Activated T-helper 9 cell treated with anti-CD3 and anti-CD28 coated beads, Interleukin-2, amount 50 U/mL, for 16 hours (primary cell): ENCODE results near the gene NIPAL3.
A peak's percentile ranks its signal among the peaks of the same experiment; 100 is the strongest.

Experiments used
- DNase-seq: peaks from one replicate; pipeline ENCODE4 v3.0.0-alpha.2; 2020; ENCODE audit warnings: low read depth

Gene NIPAL3

DNA sequence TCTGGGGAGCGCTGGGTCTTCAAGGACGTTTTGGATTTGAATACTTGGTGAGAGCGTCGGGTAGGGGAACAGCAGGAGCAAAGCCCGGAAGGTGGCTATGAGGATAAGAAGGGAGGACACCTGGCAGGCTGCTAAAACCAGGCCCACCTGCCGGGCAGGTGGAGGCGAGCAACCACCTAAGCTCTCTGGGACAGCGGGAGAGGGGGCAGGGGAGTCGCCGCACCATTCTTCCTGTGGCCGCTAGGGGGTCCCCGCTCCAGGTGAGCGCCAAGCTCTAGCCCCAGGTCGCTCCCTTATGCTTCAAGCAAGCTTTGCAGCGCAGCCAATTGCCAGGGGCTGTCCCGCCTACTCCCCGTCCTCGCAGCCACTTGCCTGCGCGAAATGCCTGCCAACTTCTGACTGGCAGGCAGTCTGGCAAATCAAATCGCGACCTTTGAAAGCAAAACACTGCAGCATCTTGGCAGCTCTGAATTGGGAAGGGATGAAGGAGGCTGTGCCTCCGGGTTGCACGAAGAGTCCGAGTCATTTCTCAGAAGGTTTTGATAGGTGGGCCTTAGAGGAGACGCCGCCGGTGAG, at the start of gene NIPAL3:
Gene NIPAL3, plus strand, starts transcription at position 469 of the 576 bp plus-strand sequence. CDS start 3,746 bp downstream, outside the sequence.
- peak; percentile 96 for DNase-seq

DNA sequence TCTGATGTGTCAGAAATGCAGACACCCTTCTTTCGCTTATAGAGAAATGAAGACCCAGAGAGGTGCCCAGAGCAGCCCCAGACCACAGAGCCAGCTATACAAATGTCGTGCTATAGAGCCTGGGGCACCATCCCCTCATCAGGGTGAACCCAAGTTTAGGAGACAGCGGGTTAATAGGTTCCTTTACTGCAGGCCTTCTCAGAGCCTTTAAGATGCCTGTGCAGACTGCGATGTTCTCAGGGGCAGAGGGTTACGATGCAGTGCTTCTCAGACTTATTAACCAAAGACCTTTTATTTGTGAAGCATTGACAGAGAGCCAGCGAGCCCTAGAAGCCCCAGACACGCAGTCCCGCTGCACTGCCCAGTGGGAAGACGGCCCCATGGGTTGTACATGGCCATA, 48.9 kb upstream of the NIPAL3 start:
- DNase-seq, result no peak

DNA sequence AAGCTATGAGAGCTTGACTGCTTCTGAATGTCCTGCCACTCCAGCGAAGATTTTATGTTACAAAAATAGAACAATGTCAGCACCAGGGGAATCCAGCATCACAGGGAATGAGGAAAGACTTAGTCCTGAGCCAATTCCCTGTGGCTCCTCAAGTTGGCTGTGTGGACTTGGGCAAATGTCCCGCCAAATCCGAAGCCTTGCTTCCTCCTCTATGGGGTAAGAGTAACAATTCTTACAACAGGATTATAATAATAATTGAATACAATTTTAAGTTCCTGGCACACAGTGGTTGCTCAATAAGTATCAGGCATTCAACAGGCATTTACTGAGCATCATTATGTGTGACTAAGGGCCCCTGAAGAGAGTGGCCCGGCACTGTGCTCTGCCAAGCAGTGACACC, 46.4 kb upstream of the NIPAL3 start:
- no peak for DNase-seq

DNA sequence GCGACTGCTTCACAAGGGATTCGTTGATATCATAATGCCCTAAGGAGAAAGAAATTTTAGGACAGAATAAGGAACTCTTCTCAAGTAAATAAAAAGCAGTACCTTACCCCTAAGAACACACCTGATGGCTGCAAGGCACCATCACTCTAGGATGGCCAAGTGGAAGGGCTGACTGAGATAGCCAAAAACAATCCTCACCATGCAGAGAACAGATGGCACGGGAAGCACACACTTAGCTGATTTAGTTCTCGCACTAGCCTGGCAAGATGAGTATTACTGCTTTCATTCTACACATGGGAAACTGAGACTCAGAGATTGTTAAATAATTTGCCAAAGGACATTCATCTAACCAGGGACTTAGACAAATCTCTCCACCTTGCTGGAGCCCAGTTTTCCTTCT, 45.8 kb upstream of the NIPAL3 start:
- no peak for DNase-seq

DNA sequence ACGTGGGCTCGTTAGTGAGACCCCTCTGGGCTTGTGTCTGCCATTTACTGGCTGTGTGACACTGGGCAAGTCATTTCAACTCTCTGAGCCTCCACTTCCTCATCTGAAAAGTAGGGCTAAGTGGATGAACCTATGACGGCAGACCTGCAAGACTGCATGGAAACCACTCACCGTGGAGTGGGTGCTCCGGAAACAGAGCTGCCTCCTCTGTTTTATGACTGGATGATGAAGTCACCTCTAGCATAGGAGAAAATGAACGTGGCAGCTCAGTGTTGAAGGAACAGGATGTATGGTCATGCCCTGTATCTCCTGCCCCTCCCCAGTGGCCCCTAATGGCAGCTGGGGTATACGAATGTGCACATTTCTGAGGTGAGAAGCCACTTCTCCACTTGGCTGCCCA, 42.6 kb upstream of the NIPAL3 start:
- no peak for DNase-seq

DNA sequence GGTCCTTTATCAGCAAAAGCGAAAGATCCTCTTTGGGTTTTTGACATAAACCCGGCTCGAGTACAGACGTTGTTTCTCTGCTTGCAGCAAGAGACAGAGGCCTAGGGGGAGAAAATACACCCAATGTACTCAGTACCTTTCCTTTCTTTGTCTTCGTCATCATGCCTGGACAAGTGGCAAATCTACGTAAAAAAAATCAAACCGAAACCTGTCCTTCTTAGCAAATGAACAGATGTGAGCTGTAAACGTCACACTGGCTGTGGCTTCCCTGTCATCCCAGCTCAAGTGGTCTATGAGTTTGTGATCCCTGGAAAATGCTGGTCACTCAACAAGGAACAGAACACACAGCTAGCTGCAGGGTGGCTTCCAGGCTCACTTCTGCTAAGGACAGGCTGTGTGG, 41.9 kb upstream of the NIPAL3 start:
- DNase-seq, result no peak

DNA sequence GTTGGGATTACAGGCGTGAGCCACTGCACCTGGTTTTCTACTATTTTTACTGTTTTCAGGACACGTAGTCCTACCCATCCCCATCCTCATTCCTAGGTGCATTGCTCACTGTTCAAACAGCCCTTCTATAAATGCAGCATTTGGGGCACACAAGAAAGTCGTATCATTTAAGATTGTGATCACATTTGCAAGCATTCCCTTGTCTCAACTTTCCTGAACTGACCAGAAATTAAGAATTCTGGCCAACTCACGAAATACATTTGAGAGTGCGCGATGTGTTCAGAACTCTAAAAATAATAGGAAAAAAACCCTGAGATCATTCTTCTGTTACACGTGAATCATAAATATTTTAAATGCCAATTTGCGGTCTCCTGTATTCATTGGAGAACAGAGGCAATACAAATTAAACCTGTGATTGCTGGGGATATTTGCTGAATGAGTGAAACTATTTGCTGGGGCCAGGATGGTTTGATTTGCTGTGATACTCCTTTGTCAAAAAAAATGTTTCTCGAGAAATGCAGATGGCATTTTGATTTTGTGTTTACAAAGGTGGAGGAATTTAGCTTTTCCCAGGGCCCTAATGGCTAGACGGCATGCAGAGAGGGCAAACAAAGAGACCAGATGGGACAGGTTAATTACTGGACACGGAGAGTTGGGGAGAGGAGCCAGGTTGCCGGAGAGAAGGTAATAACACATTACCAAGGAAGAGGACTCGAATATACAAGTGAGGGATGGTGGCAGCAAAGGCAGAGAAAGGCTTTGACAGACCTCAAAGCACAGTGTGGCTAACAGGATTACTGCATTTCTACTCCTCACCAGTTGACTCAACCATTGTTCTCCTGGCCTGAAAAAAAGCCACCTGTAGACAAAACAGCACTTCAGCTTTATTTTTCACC, 40.5 kb upstream of the NIPAL3 start:
- DNase-seq, result no peak

DNA sequence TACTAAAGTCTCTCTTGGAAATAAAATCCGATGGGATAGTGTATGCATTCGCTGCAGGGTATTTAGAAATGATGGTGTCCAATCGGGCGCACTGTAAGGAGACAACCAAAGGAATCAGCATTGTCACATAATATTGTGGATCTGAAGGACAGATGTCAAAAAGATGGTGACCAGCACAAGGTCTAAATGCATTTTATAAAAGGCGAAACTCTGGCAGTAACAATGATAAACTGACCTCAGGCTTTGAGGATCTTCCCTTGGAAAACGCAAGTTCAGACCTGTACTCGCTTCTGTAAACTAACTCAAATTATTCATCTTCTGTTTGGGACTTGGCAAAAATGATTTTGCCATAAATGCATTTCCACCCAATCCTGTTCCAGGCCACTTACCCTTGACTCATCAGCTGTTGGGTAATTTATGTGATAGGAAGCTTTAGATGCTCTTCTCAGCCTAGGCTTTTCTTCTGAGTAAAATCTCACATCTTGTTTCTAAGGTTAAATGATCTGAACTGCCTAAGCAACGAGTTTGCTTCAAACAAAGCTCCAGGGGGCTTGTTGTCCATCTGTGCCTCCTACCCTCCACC, 35.8 kb upstream of the NIPAL3 start:
- DNase-seq, result no peak

DNA sequence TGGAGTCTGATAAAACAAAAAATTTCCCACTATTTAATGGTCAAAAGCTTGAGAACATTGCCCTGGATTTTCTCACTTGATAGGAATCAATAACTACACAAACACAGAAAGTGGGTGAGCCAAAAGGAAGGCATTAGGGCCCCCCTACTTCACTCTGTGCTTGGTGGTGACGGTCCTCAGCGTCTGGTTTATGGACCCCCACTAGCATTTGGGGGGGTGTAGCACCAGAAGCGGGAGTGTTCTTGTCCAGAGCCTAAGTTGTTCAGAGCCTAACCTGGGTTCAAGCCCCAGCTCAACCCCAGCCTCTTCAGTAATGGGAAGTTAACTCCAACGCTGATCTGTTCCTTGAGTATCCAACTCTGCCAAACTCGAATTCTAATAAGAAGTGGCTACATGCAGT, 35.1 kb upstream of the NIPAL3 start:
- DNase-seq, result no peak

DNA sequence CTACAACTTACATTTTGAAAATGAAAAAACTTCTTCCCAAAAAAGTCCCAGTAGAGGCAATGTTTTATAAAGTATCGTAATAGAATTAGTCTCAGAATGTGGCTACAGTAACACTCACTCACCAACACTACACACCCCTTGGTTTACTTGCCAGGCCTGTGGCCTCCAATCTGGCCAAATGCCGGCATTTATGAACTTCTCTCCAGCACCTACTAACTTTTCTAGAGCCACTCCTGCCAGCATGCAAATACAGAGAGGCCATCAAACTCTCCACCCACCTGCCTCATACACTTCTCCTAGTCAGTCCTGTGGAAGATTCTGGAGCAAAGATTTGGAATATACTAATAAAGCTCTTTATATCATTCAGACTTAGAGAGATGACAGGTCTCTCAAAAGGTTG, 34.3 kb upstream of the NIPAL3 start:
- no peak for DNase-seq

DNA sequence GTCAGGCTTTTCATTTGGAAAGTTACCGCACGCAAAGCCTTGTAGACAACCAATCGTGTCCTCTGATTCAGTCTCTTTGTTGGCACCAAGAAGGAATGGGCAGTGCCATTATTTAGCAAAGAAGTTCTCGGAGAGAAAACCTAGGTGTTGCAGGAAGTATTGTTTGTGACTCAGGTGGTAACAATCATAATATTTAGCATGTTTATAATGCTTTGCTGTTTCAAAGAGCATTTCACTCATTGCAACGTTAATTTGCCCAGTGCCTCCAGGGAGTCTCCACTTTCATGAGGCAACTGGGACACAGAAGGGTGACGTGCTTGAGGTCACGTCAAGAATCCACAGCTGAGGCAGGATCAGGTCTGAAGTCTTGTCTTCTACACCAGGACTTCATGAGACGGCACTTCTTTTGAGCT, 33.4 kb upstream of the NIPAL3 start:
- no peak for DNase-seq

DNA sequence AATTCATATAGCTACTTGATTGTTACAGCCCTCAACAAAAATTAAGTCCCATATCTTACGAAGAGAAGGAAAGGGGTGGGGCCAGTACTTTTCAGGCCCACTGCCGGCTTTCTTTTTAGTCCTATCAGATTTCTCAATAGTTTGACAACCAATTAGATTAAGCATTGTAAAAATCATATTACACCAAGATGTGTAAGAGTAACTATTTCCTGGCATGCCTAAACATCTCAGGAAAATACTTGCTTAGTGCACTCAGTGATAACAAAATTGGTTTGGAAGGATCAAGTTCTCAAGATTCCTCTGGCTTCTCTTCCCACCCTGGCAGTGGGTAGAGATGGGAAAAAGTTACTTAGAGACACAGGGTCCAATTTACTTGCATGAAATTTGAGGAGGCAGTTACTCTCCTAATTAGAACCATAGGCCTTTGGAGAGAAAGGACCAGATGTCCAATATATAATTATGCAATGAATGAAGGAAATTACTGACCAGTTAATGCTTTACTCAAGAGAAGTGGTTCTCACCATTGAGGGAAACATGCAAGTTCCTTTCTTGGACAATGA, 32.1 kb upstream of the NIPAL3 start:
- no peak for DNase-seq

DNA sequence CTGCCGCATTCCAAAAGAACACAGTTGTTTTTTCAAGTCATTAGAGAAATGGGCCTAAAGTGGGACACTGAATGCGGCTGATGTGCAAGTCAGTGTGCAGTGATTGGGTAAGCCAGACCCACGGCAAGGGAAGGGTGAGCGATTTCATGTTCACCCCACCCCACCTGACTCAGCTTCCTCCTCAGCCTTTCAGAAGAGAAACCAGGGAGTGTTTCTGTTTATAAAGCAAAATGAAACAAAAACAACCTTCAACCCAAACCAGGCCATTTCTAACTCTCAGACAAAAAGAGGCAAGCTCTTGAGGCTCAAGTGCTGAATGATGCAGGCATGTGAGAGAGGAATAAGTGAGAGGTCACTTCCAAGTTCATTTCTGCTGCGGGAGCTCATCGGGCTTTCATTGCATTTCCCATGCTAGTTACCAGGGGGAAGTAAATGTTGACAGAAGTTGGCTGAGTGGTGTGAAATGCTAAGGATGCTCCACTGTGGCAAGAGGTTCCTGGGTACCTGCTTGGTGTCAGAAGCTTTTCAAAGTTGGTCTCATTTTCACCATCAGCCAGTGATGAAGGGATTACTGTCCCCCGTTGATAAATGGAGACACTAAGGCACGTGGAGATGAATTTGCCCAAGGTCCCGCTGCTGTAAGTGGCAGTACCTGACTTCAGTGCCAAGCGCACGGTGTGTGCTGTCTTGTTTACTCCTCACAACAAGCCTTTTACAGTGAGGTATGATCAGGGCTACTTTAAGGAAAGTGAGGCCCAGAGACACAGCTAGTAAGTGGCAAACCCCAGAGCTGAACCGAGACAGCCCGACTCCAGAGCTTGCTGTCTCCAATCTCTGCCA, 31.1 kb upstream of the NIPAL3 start:
- DNase-seq, result peak; percentile 55

DNA sequence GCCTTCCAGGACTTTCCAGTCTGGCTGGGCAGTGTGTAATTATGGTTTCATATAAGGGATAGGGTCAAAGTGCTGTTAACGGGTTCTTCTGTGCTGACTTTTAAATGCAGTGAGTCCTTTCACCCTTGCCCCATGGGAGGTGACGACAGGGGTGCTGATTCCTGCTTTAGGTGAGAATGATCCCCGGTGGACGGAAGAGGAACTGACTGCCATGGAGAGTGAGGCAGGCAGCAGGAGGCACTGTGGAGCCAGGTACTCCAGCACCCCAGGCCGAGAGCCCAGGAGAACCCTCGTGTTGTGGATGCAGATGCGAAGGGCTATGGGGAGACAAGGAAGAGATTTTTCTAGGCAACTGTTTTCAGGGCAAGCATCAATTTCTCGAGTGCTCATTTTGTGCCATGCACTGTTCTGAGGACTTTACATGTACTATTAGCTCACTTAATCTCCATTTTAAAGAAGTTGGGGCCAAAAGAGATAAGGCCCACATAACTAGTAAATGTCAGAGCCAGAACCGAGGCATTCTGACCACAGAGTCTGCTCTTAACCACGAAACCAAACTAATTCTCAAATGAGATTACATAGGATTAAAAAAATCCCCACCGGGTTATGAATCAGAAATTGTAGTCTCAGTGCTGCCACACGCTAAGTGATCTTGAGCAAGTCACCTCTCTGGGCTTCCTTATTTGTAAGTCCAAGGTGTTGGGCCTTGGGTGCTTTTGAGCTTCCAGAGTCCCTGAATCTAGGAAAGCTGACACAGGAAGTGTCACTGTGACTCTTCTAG, 30.3 kb upstream of the NIPAL3 start:
- DNase-seq, result no peak

DNA sequence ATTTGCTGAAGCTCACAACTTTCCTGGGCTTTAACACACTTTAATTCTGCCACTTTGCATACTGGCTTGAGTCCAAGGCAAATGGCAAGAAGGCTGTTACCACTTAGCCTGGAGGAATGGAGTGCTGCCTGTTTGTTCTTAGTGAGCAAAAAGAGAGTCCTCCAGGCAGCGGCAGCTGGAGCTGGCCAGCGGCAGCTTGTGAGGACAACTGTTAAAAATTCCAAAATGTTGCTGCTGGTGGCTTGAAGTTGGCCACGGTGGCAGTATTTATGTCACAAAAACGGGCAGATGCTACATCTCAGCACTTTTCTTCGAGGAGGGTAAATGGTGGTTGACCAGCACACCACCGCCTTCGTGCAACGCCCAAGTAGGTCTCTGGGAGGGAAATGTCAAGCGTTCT, 29.4 kb upstream of the NIPAL3 start:
- no peak for DNase-seq

DNA sequence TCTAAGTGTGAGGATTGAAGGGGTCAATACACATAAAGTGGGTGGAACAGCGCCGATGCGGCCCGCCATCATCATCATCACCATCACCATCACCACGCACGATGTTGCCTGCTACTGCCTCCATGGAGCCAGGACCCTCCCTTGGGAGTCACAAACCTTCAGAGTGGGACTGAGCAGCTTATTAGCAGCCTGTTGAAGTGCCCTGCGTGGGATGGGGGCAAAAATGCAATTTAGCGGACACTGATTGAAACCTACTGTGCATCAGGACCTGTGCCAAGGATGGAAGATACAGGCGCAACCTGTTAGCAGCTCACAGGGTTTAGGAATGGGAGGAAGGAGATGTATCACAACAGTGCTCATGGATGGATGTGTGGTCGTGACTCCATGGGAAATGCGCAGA, 28.7 kb upstream of the NIPAL3 start:
- no peak for DNase-seq

DNA sequence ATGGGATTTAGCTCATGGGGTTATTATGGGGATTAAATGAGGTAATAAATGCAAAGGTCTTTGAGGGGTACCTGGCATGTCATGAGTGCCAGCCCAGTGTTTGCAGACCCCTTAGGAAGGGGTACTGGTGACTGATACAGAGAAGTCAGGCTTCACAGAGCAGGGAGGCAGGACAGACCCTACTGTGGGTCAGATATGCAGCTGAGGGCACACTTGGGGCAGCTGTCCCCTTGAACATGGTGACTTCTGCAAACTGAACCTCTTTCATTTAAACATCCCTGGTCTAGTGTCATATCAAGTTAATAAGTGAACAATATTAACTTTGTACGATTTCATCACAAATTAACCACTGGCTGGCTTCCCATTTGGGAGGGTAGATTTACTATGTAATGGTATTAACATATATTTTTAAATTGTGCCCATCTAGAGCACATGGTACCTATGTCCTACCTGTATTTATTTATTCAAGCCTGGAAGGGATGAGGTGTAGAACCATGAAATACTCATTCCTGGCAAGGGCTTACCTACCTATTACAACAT, 27.9 kb upstream of the NIPAL3 start:
- no peak for DNase-seq

DNA sequence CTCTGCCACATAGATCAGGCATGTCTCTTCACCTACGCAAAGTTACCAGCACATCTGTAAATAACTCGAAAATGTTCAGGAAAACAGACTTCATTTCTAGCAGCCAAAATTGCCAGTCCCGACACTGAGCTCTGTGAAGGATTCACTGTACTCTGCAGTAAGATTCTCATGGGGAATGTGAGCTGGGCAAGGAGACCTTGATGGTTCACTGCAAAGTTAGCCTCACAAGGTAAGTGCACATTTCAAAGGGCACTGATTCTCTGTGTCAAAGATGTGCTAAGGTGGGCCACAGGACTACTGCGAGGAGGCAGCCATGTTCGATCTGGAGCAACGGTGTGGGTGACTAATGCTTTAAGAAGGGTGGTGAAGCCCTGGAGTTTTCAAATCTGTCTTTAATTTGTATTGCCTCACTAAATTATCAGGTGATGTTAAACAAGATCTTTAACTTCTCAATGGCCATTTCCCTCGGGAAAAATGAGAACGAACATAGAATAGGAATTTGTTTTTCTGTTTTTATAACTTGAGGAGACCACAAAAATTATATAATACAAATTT, 27.2 kb upstream of the NIPAL3 start:
- no peak for DNase-seq

DNA sequence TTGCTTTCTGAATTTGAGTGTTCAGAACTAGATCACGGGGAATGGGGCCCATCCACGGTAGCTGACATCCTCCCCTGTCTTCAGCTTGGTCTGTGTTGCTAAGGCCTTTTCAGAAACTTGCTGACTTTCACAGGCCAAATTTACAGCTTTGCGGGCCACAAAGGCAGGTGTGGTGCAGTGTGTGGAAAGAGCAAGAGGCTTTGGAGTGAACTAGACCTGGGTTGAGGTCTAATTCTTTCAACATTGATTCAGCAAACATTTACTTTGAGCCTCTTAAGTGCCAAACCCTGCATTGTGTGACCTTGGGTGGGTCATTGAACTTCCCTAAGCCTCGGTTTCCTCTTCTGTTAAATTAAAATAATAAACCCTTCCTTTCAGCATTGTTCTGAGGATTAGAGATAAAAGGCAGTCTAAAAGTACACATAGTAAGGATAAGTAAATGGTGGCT, 26.3 kb upstream of the NIPAL3 start:
- no peak for DNase-seq

DNA sequence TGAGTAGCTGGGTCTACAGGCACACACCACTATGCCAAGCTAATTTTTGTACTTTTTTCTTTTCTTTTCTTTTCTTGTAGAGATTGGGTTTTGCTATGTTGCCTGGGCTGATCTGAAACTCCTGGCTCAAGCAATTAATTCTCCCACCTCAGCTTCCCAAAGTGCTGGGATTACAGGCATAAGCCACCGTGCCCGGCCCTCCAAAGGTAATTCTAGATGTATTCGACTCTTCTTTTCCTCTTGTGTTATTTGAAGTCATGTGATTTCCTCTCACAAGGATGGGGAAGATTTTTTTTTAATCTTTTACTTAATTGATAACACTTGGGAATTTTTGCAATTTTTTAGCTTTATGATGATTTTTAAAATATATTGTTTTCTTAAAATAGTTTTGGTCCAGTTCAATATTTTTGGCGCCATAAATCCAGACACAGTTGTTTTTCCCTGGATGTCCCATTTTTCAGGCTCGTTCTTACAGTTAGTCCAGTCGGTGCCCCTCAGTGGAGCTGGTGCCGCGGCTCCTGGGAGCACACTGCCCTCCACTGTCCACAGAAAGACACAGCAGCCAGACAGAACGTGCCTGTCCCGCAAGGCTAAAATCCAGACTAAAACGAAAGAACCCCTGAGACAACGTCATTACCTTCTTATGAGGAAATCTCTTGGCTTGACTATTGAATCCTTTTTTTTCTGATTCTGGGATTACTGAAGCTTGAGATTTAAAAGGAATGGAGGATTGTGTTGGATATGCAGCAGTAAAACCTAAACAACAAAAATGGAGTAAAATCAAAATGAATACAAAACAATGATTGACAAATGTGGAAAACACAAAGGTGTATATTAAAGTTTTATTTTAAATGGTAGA, 24.4 kb upstream of the NIPAL3 start:
- peak; percentile 55 for DNase-seq
